Panc1 (cell line): ENCODE results near the gene TEX26. TPM values are rescaled to one million over a fixed set of nuclear protein-coding genes. Genes with fewer than 3 reads are reported as not detected.

ENCODE experiments used
- ATAC-seq: fragments of 200-7000 bp; cut with Tn5 transposase; 2 replicates; pipeline ENCODE4 v1.9.1; 2020; ENCODE audit warnings: mild to moderate bottlenecking, moderate library complexity
- BruUV-seq: library from RNA; stranded (reverse); fragments of 400-500 nt; replicated peaks from 2 replicates; lab custom pipeline; 2021; lab: Mats Ljungman, UMichigan
- CTCF ChIA-PET: fragments of 300-600 bp; sonication (Branson Sonifier 250); formaldehyde crosslinking; loops from one replicate; lab custom pipeline; 2022; ENCODE audit warnings: antibody characterized with exemption; lab: Charles Lee
- POLR2A ChIA-PET: fragments of 300-600 bp; sonication (Branson Sonifier 250); formaldehyde crosslinking; loops from one replicate; lab custom pipeline; 2022; ENCODE audit warnings: antibody characterized with exemption; lab: Charles Lee
- DNase-seq: peaks from one replicate; pipeline ENCODE4 v3.0.0-alpha.2; 2010; ENCODE audit warnings: low read depth, low spot score
- H3K27ac ChIP-seq: 2 replicates; pipeline ENCODE4 v1.5.1; 2011; ENCODE audit warnings: mild to moderate bottlenecking, low read length, inconsistent platforms
- H3K27me3 ChIP-seq: fragments of 200-500 bp; sonication (Bioruptor generic); 2 replicates; pipeline ENCODE4 v1.6.0; 2014; ENCODE audit warnings: low read length, inconsistent platforms; ENCODE audit not compliant: control insufficient read depth, insufficient read depth
- H3K36me3 ChIP-seq: fragments of 200-500 bp; sonication (Bioruptor generic); 2 replicates; pipeline ENCODE4 v1.5.1; 2014; ENCODE audit warnings: inconsistent platforms, mild to moderate bottlenecking, low read length, moderate library complexity; ENCODE audit not compliant: control insufficient read depth, insufficient read depth
- H3K4me1 ChIP-seq: 2 replicates; pipeline ENCODE4 v1.5.1; 2011; ENCODE audit warnings: inconsistent platforms, mild to moderate bottlenecking, low read length, moderate library complexity; ENCODE audit not compliant: control insufficient read depth, insufficient read depth
- H3K4me3 ChIP-seq, 2 experiments: 2 replicates each; pipeline ENCODE4 v1.5.1; 2011 to 2012; ENCODE audit warnings: low read depth in 2 of 2, low read length in 2 of 2, mild to moderate bottlenecking in 2 of 2, inconsistent platforms in 1 of 2, moderate library complexity in 1 of 2
- H3K9me3 ChIP-seq: fragments of 200-500 bp; sonication (Bioruptor generic); 2 replicates; pipeline ENCODE4 v1.5.1; 2014; ENCODE audit warnings: low read depth, mild to moderate bottlenecking, inconsistent platforms, low read length, moderate library complexity; ENCODE audit not compliant: control insufficient read depth, insufficient read depth
- CTCF ChIP-seq: fragments of 450-650 bp; IDR thresholded peaks from 2 replicates; pipeline ENCODE4 v1.5.1; 2017; ENCODE audit warnings: mild to moderate bottlenecking
- POLR2AphosphoS5 ChIP-seq: IDR thresholded peaks from 2 replicates; pipeline ENCODE4 v1.6.1; 2012; ENCODE audit warnings: mild to moderate bottlenecking, low read depth, low read length, moderate library complexity
- REST ChIP-seq, 2 experiments: IDR thresholded peaks; 2 replicates each; pipeline ENCODE4 v1.6.1; 2011 to 2012; ENCODE audit warnings: low read depth in 2 of 2, control low read depth in 1 of 2, low read length in 1 of 2, mild to moderate bottlenecking in 1 of 2, moderate library complexity in 1 of 2; ENCODE audit not compliant: insufficient read depth in 1 of 2
- SIN3A ChIP-seq: IDR thresholded peaks from 2 replicates; pipeline ENCODE4 v1.6.1; 2012; ENCODE audit warnings: low read depth, mild to moderate bottlenecking, low read length, moderate library complexity, borderline replicate concordance; ENCODE audit not compliant: insufficient read depth
- TCF7L2 ChIP-seq: IDR thresholded peaks from 2 replicates; pipeline ENCODE4 v1.6.1; 2011; ENCODE audit warnings: mild to moderate bottlenecking, low read depth, low read length, inconsistent platforms
- in situ Hi-C: cut with HindIII; loops from 2 replicates; pipeline ENCODE4 v1.10.0; 2016; ENCODE audit warnings: low sequenced_read_pairs, low pct_unique_long_range_greater_than_20kb
- intact Hi-C: fragments of 100-400 bp; cut with micrococcal nuclease; formaldehyde crosslinking; loops from one replicate; pipeline ENCODE4 v1.10.0; 2022; ENCODE audit not compliant: unreplicated experiment
- total RNA-seq: library from RNA; stranded (reverse); gene quantifications from one replicate; pipeline ENCODE4 v1.2.1, GENCODE V29; 2021; ENCODE audit not compliant: unreplicated experiment

The TEX26 gene
- total RNA-seq, 1 experiment from 2014 or later: not detected

- Histone ChIP-seq H3K9me3 (no peaks in the 10 kb centered on the region), H3K4me1 (no peaks in the 10 kb centered on the region), H3K27me3 (no peaks in the 10 kb centered on the region), H3K27ac (no peak overlapping the region), H3K36me3 (no peaks in the 10 kb centered on the region), H3K4me3 (no peak overlapping the region)
- TF ChIP-seq POLR2AphosphoS5: no peak
- no peak for TF ChIP-seq CTCF
- TF ChIP-seq REST (IDR thresholded peaks at IDR 0.05; ENCODE audit: insufficient read depth in 1 of 2, low read depth in 2 of 2, low read length in 1 of 2): no peak
- no peak for TF ChIP-seq SIN3A
- TF ChIP-seq TCF7L2: no peak
- BruUV-seq: no TSS peak
- in situ Hi-C loops: no loop called here
- intact Hi-C loops: no loop called here
- ChIA-PET POLR2A (no interaction called here), CTCF (no interaction called here)
- no peak for ATAC-seq
- DNase-seq: no peak
These were observed 52.2 kb downstream of the TEX26 start for GRCh38 chr13:30984620-30985019.

- no peaks in the 10 kb centered on the region for H3K4me1 ChIP-seq
- POLR2A ChIA-PET: no interaction called here
- CTCF ChIA-PET: no interaction called here
- in situ Hi-C loops (no loop called here), intact Hi-C loops (no loop called here)
- no TSS peak for BruUV-seq
- no peak for ATAC-seq
- no peaks in the 10 kb centered on the region for H3K9me3 ChIP-seq
- no peaks in the 10 kb centered on the region for H3K27me3 ChIP-seq
- no peaks in the 10 kb centered on the region for H3K36me3 ChIP-seq
- TF ChIP-seq CTCF: no peak
- no peak for TF ChIP-seq REST (IDR thresholded peaks at IDR 0.05; ENCODE audit: insufficient read depth in 1 of 2, low read depth in 2 of 2, low read length in 1 of 2)
- TF ChIP-seq SIN3A: no peak
- TF ChIP-seq TCF7L2: no peak
- TF ChIP-seq POLR2AphosphoS5: no peak
- DNase-seq: no peak
- H3K4me3 ChIP-seq: no peak overlapping the region
- no peak overlapping the region for H3K27ac ChIP-seq
These were observed 53.3 kb downstream of the TEX26 start for GRCh38 chr13:30985637-30986205.
